GM19372 (cell line): ENCODE measurements around the gene EPC2.
A peak's percentile ranks its signal among the peaks of the same experiment; 100 is the strongest.
"Not testable (repeated sequence)": the region's sequence is repeated elsewhere in the genome, so short reads cannot be mapped to it uniquely, and the experiment has no call there.

Experiments
- ATAC-seq: cut with Tn5 transposase; IDR thresholded peaks from one replicate; pipeline ENCODE4 v1.9.1; 2021; ENCODE audit warnings: mild to moderate bottlenecking, low read depth, moderate library complexity; ENCODE audit not compliant: unreplicated experiment

Gene EPC2

DNA sequence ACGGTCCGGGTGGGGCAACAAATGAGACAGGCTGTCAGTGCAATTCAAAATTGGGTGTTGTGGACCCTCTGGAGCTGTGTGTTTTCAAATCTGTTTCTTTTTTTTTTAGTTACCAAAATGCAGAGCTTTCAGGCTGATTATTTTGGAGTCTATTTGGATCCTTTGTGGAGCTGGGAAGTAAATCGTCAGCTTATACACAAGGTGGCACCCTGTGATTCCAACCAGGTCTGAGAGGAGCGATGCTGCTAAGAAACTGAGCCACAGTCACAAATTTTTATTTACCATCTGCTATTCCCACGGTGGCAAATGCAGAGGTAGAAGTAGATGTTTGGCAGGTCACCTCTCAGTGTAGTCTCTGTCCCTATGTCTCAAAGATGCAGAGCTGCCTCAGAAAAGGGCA is 3.8 kb upstream of the EPC2 start:
- no peak for ATAC-seq

- ATAC-seq = no peak
Measured at GRCh38 chr2:148642112-148642744, 2.3 kb upstream of the EPC2 start.

GRCh38 chr2:148642891-148643416 is 1.6 kb upstream of the EPC2 start:
- ATAC-seq = no peak

GRCh38 chr2:148643421-148643820 is 1.1 kb upstream of the EPC2 start:
- ATAC-seq = no peak

GRCh38 chr2:148644883-148645538 is 460 bp downstream of the EPC2 start:
- peak; percentile 45 for ATAC-seq

- ATAC-seq = peak; percentile 34
Measured at GRCh38 chr2:148645539-148646230, 1.1 kb downstream of the EPC2 start.

DNA sequence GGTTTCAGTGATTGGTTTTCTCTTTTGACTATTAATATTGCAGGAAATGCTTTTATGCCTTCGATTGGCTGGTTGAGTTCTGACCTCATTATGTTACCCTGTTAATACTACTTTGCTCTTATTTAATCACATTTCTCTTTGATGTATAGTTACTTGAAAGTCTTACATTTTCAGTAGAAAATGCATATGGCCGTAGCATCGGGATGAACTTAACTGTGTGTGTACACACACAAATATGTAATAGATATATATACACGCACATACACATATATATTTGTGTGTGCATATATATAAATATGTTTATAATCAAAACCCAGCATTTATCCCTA is 1.6 kb downstream of the EPC2 start:
- no peak for ATAC-seq

DNA sequence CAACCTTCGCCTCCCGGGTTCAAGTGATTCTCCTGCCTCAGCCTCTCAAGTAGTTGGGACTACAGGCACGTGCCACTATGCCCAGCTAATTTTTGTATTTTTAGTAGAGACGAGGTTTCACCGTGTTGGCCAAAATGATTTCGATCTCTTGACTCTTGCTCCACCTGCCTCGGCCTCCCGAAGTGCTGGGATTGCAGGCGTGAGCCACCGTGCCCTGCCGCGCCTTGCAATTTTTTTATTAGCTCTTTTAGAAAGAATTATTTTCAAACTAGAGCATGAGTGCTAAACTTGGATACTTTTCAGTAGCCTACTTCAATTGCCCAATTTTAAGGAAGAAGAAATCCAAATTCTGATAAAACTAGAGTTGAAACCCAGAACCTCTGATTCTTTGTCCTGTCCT is 3.2 kb downstream of the EPC2 start:
- ATAC-seq = not testable (repeated sequence)

- no peak for ATAC-seq
Measured at GRCh38 chr2:148649936-148650335, 5.4 kb downstream of the EPC2 start.

- no peak for ATAC-seq
Measured at GRCh38 chr2:148650881-148651280, 6.3 kb downstream of the EPC2 start.

DNA sequence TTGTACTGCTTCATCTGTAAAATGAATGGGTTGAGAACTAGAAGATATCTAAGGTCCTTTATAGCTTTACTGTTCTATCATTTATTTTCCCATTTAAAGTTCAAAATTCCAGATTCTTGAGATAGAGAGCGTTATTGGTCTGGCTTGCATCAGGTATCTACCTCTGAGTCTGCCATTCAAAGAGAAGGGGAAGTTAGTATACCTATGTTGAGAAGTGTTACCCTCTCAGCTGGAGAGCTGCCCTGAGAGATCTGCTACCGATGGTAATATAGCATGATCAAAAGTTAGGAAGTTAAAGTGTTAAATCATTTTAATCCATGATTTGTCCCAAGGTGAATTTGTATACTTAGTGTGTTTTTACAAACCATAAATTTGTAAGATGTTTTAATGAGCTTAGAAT is 7.4 kb downstream of the EPC2 start:
- no peak for ATAC-seq

DNA sequence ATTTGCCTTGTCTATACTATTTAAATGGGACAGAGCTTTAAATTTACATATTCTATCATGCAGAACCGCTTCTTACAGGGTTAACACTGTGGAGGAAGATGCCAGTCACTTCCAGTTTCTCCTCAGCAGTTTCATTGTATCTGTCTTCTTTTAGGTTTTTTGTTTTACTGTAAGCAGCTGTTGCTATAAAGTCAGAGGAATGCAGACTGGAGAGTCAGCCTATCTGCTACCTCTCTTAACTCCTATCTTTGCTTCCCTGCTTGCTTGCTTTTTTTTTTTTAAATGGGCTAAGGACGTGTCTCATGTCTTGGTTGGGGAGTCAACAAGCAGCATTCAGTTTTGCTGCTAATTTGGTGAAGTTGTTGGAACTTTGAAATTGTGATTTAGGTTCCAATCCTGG is 8.9 kb downstream of the EPC2 start:
- peak; percentile 70 for ATAC-seq

DNA sequence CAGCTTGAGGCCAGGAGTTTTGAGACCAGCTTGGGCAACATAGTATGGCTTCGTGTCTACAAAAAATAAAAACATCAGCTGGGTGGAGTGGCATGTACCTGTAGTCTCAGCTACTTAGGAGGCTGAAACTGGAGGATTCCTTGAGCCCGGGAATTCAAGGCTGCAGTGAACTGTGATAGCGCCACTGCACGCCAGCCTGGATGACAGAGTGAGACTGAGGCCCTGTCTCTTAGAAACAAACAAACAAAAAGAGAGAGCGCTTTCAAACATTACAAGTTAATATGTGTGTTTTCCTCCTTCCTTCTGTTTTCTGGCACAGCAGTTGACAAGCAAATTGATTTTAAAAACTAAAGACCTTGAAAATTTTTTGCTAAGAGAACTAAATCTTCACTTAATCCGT is 9.9 kb downstream of the EPC2 start:
- ATAC-seq = no peak

GRCh38 chr2:148656516-148656915 is 12.0 kb downstream of the EPC2 start:
- no peak for ATAC-seq

DNA sequence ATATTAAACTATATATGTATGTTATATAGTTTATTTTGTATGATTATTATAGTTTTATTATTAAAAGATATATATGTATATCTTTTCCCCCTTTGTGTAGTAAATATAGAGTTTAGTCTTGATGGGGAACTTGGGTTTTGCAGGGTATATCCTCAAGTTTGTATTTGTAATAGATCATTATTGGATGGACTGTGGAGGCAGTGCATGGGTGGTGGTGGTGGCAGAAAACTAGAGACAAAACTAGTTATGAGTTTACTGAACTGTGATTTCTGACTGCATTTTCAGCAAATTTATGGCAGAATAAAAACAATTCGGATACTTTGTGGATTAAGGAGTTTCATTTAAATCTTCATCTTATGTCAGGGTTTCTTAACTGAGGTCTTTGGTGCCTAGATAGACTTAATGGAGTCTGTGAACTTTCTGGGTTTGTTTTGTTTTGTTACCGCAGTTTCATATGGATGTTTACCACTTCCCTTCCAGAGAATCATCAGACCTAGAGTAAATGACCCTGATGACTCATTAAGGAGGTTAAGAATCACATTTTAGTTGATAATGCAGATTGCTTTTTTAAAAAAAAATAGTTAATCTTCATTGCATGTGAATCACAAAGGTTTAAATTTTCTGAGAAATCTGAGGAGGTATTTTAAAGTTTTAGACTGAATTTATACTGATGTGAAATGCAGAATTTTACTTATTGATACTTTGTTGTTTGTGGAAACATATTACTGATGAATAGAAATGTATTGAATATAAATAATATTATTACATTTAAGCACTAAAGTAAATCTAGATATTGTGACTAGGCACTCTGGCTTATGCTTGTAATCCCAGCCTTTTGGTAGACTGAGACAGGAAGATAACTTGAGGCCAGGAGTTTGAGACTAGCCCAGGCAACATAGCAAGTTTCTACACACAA is 14.5 kb downstream of the EPC2 start:
- peak; percentile 92 for ATAC-seq

DNA sequence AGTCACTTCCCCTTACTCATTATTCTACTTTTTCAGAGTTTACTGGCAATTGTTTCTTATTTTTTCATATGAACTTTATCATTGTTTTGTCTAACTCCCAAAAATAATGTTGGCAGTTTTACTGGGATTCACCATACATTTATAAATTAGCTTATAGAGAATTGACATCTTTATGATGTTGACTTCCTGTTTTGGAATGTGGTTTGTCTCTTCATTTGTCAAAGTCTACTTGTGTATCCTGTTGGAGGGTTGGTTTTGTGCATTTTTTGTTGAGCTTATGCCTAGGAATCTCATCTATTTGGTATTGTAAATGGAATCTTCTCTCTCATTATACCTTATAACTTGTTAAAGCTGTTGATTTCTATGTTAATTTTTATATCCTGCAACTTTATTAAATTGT is 16.4 kb downstream of the EPC2 start:
- no peak for ATAC-seq

DNA sequence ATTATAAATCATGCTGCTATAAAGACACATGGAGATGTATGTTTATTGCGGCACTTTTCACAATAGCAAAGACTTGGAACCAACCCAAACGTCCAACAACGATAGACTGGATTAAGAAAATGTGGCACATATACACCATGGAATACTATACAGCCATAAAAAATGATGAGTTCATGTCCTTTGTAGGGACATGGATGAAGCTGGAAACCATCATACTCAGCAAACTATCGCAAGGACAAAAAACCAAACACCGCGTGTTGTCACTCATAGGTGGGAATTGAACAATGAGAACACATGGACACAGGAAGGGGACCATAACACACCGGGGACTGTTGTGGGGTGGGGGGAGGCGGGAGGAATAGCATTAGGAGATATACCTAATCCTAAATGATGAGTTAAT is 17.8 kb downstream of the EPC2 start:
- not testable (repeated sequence) for ATAC-seq

DNA sequence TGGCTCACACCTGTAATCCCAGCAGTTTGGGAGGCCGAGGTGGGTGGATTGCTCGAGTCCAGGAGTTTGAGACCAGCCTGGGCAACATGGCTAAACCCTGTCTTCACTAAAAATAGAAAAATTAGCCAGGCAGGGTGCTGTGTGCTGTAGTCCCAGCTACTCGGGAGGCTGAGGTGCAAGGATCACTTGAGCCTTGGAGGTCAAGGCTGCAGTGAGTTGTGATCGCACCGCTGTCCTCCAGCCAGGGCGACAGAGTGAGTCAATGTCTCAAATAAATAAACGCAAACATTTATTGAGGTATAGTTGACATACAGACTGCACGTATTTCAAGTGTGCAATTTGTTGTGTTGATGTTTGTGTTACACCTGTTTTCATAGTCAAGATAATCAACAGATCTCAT is 19.7 kb downstream of the EPC2 start:
- ATAC-seq = no peak

GRCh38 chr2:148666555-148666954 is 22.0 kb downstream of the EPC2 start:
- ATAC-seq = no peak

DNA sequence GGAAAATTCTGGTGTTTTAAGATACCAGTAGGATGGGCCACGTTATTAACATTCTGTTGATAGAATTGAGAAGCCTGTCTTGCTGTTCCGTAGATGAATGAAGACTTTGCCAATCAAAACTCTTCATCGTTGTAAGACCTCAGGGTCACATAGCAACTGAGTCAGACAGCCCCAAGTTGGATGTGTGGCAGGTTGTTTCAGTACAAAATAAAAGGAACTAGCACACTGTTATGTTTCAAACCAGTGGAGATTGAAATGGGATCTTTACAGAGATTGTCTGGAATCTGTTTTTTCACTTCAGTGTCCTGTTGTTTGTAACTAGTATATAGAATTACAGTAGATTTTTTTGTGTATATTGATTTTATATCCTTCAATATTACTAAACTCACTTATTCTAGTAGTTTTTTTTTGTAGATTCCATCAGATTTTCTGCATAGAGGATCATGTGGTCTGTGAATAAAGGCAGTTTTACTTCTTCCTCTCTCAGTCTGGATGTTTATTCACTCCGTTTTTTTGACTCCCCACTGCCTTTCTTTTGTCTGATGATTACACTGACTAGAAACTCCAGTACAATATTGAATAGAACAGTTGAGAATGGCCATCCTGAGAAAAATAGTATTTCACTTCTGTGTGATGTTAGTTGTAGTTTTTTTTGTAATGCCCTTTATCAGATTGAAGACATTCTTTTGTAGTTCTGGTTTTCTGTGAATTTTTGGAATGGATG is 22.7 kb downstream of the EPC2 start:
- ATAC-seq = no peak
